Activated CD4-positive, CD25-positive, alpha-beta regulatory T cell treated with anti-CD3 and anti-CD28 coated beads, Interleukin-2, amount 50 U/mL, for 16 hours (primary cell): Measurements from ENCODE around the gene PRODH2.

ENCODE experiments used
- DNase-seq: peaks from one replicate; pipeline ENCODE4 v3.0.0-alpha.2; 2020; ENCODE audit warnings: low read depth, low spot score

Gene PRODH2

GRCh38 chr19:35757749-35758608 is 54.7 kb downstream of the PRODH2 start, which contains the start of gene PROSER3:
TSS of gene PROSER3 (plus strand) at chr19:35758176. CDS start at chr19:35758216, 40 bp downstream.
- DNase-seq: peak; percentile 97

DNA sequence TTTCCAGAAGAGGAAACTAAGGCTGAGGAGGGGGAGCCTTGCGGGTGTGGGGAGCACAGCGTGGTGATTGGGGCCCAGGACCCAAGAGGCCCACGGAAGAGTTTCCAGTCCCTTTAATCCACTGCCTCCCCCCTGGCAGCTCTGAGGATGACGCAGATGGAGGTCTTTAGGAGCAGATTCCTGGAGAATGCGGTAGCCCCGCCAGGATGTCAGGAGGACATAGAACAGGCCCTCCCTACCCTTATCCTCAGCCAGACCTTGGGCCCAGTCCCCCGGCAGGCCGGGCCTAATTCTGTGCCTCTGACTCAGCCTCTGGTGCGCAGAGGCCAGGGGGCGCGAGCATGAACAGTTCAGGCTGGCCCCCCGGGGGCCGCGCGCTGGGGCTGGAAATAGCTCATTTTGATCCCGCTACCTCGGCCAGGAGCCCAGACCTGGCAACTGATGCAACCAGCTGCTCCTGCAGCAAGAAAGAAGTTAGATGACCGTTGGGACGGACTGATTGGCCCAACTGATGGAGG is 55.4 kb downstream of the PRODH2 start:
- no peak for DNase-seq

GRCh38 chr19:35756377-35757230 is 56.0 kb downstream of the PRODH2 start, which contains the start of gene HSPB6:
TSS of gene HSPB6 (minus strand) at chr19:35757029. CDS start at chr19:35757008, 21 bp downstream.
- DNase-seq: no peak

- no peak for DNase-seq
Observed at GRCh38 chr19:35755550-35756376, 56.9 kb downstream of the PRODH2 start.

GRCh38 chr19:35755131-35755549 is 57.5 kb downstream of the PRODH2 start:
- no peak for DNase-seq

DNA sequence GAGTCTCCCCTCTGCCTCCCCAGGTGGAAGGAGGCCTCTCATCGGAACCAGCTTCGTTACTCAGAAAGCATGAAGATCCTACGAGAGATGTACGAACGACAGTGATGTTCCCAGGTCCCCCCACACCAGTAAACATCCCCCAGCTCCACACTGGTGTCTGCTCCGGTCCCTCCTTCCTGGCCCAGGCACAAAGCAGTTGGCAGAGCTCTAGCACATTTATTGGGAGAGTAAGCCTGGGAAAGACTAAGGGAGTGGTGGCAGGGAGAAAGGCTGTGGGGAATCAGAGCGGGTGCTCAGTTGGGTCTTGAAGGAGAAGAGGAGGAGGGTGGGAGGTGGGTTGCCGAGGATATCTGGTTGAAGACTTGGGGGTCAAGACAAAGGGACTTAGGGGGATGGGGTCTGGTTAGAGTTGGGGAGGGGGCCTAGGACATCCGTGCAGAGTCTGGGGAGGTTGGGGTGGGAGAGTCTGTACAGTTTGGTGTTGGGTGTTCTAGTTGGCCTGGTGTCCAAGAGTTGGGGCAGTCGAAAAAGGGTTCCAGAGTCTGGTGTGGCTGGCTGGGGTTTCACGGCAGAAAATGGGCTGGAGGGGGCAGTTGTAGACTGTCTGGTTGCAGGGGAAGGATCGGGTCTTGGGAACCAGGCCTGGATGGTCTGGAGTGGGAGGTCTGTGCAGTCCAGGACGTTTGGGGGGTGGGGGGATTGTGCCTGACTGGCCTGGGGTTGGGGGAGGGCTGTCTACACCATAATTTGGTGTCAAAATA is 58.1 kb downstream of the PRODH2 start:
- no peak for DNase-seq

- DNase-seq: no peak
Observed at GRCh38 chr19:35753634-35754369, 58.8 kb downstream of the PRODH2 start.

- no peak for DNase-seq
Observed at GRCh38 chr19:35752746-35753350, 59.8 kb downstream of the PRODH2 start.

DNA sequence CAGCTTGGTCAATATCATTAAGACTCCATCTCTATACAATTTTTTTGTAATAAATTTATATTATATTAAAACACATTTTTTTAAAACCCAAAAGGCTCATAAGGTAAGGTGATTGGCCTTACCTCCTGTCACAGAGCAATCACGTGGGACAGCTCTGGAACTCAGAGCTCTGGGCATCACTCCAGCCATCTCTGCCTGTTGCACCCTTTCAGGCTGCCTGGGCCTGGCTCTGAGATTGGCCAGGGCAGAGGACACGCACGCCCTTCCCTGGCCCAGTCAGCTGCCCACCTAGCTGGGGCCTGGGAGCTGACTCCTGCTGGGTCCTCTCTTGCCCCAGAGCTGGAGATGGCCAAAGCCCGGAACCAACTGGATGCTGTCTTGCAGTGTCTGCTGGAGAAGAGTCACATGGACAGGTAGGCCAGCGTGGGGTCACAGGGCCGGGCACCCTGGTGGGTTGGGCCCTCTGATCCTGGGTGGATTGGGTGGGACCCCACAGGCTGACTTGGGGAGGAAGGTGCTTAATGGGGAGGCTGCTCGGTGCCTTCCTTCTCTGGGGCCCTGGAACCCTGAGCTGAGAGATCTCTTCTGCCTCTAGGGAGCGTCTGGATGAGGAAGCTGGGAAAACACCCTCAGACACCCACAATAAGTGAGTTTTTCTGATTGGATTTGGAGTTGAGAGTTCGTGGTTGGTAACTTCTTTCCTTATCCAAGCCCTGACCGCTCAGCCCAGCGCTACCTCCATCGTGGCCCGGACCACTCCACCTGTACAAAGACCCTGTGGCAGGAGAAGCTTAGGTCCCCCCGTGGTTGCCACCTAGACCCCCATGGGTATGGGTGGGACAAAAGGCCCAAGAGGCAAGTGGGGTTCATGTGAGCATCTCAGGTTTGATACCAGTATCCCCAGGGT is 60.6 kb downstream of the PRODH2 start:
- no peak for DNase-seq

- no peak for DNase-seq
Observed at GRCh38 chr19:35750167-35750566, 62.5 kb downstream of the PRODH2 start.
